ENCODE data around the gene CHST8. TPM values are rescaled to one million over a fixed set of nuclear protein-coding genes. Genes with fewer than 3 reads are reported as not detected.

Gene CHST8
- total RNA-seq, 1 experiment from 2014 or later, result not detected

- no peak overlapping the region for H3K4me3 Mint-ChIP-seq (ENCODE audit: unreplicated experiment)
- no TSS peak for BruUV-seq (replicated peaks)
- peaks cover 10% of the 10 kb centered on the region for H3K9me3 Mint-ChIP-seq (ENCODE audit: unreplicated experiment)
- no peaks in the 10 kb centered on the region for H3K27me3 Mint-ChIP-seq (ENCODE audit: insufficient read depth, unreplicated experiment)
- intact Hi-C loops (cut with micrococcal nuclease), result no loop called here
- no peaks in the 10 kb centered on the region for H3K36me3 Mint-ChIP-seq (ENCODE audit: insufficient read depth, unreplicated experiment)
- TF ChIP-seq CTCF (IDR thresholded peaks at IDR 0.05; ENCODE audit: unreplicated experiment), result no peak
- H3K27ac Mint-ChIP-seq (ENCODE audit: low read depth, unreplicated experiment), result no peak overlapping the region
- DNase-seq (ENCODE audit: unreplicated experiment), result no peak
- ChIA-PET CTCF (interaction anchor here (1.0 kb wide), 1 partner anchor 104 kb away, joined by 4 read pairs; no protein-coding TSS in a partner anchor), POLR2A (interaction anchor here (0.7 kb wide), 1 partner anchor 158 kb away, joined by 3 read pairs; no protein-coding TSS in a partner anchor)
- no peaks in the 10 kb centered on the region for H3K4me1 Mint-ChIP-seq (ENCODE audit: insufficient read depth, unreplicated experiment)
Measured at GRCh38 chr19:33653684-33654083, 31.9 kb downstream of the CHST8 start.

- peaks cover 10% of the 10 kb centered on the region for H3K9me3 Mint-ChIP-seq (ENCODE audit: unreplicated experiment)
- H3K4me3 Mint-ChIP-seq (ENCODE audit: unreplicated experiment), result no peak overlapping the region
- no peak overlapping the region for H3K27ac Mint-ChIP-seq (ENCODE audit: low read depth, unreplicated experiment)
- BruUV-seq (replicated peaks), result no TSS peak
- no peaks in the 10 kb centered on the region for H3K4me1 Mint-ChIP-seq (ENCODE audit: insufficient read depth, unreplicated experiment)
- DNase-seq (ENCODE audit: unreplicated experiment), result no peak
- ChIA-PET POLR2A (no interaction called here), CTCF (interaction anchor here (1.2 kb wide), 1 partner anchor 12 kb away, joined by 3 read pairs; no protein-coding TSS in a partner anchor)
- no peaks in the 10 kb centered on the region for H3K27me3 Mint-ChIP-seq (ENCODE audit: insufficient read depth, unreplicated experiment)
- TF ChIP-seq CTCF (IDR thresholded peaks at IDR 0.05; ENCODE audit: unreplicated experiment), result no peak
- intact Hi-C loops (cut with micrococcal nuclease), result no loop called here
- no peaks in the 10 kb centered on the region for H3K36me3 Mint-ChIP-seq (ENCODE audit: insufficient read depth, unreplicated experiment)
Measured at GRCh38 chr19:33654840-33655508, 33.2 kb downstream of the CHST8 start.

GRCh38 chr19:33659835-33660234, 38.1 kb downstream of the CHST8 start:
- POLR2A ChIA-PET, result no interaction called here
- H3K36me3 Mint-ChIP-seq (ENCODE audit: insufficient read depth, unreplicated experiment), result no peaks in the 10 kb centered on the region
- H3K4me1 Mint-ChIP-seq (ENCODE audit: insufficient read depth, unreplicated experiment), result no peaks in the 10 kb centered on the region
- no peak overlapping the region for H3K27ac Mint-ChIP-seq (ENCODE audit: low read depth, unreplicated experiment)
- no peak for TF ChIP-seq CTCF (IDR thresholded peaks at IDR 0.05; ENCODE audit: unreplicated experiment)
- no peak overlapping the region for H3K4me3 Mint-ChIP-seq (ENCODE audit: unreplicated experiment)
- no TSS peak for BruUV-seq (replicated peaks)
- intact Hi-C loops (cut with micrococcal nuclease), result no loop called here
- CTCF ChIA-PET, result interaction anchor here (0.7 kb wide), 1 partner anchor 135 kb away, joined by 4 read pairs; no protein-coding TSS in a partner anchor
- DNase-seq (ENCODE audit: unreplicated experiment), result no peak
- no peaks in the 10 kb centered on the region for H3K27me3 Mint-ChIP-seq (ENCODE audit: insufficient read depth, unreplicated experiment)
- peaks cover 3% of the 10 kb centered on the region for H3K9me3 Mint-ChIP-seq (ENCODE audit: unreplicated experiment)

GRCh38 chr19:33660410-33661124, 38.8 kb downstream of the CHST8 start:
- H3K4me1 Mint-ChIP-seq (ENCODE audit: insufficient read depth, unreplicated experiment), result no peaks in the 10 kb centered on the region

More at GRCh38 chr19:33660410-33661124, 38.8 kb downstream of the CHST8 start:
- H3K9me3 Mint-ChIP-seq (ENCODE audit: unreplicated experiment), result peaks cover 8% of the 10 kb centered on the region
- CTCF ChIA-PET, result no interaction called here
- H3K27ac Mint-ChIP-seq (ENCODE audit: low read depth, unreplicated experiment), result no peak overlapping the region
- no TSS peak for BruUV-seq (replicated peaks)
- no peak for TF ChIP-seq CTCF (IDR thresholded peaks at IDR 0.05; ENCODE audit: unreplicated experiment)
- no peak overlapping the region for H3K4me3 Mint-ChIP-seq (ENCODE audit: unreplicated experiment)
- DNase-seq (ENCODE audit: unreplicated experiment), result no peak
- H3K36me3 Mint-ChIP-seq (ENCODE audit: insufficient read depth, unreplicated experiment), result peaks cover 2% of the 10 kb centered on the region
- POLR2A ChIA-PET, result no interaction called here
- intact Hi-C loops (cut with micrococcal nuclease), result no loop called here
- H3K27me3 Mint-ChIP-seq (ENCODE audit: insufficient read depth, unreplicated experiment), result no peaks in the 10 kb centered on the region
